Hippocampal formation (tissue), 2 donors: ENCODE measurements around the gene HYLS1.

Experiments
- DNase-seq, 2 donors: peaks; one replicate each; lab custom pipeline; 2025; lab: John Stamatoyannopoulos, UW

HYLS1 gene

DNA sequence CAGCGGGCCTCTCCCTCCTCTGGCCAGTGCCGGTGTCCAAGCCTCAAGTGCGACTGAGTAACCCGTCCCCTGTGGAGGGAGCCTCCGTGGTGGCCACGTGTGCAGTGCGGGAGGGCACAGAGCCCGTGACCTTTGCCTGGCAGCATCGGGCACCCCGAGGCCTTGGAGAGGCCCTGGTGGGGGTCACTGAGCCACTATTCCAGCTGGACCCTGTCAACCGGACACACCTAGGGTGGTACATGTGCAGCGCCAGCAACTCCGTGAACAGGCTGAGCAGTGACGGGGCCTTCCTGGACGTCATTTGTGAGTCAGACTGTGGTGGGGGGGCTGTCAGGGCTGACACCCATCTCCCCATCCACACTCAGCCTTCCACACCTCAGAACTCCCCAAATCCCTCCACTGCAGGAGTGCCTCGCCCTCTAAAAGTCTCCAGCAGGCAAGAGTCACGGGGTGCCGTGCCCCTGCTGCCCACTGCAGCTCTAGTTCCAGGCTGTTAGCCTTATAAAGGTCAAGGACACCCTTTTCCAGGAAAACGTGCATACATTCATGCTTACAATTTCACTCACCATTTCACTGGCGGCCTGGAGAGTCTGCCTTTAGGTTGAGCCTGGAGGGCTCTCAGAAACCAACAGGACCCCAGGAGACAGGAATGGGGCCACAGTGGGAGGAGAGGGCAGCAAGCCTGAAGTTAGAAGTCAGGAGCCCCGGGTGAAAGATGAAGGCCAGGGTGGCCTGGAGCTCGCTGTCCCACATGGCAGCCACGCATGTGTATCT lies 61.0 kb downstream of the HYLS1 start:
- no peak for DNase-seq

- DNase-seq = no peak
Observed at GRCh38 chr11:125949271-125950177, 62.1 kb downstream of the HYLS1 start.

DNA sequence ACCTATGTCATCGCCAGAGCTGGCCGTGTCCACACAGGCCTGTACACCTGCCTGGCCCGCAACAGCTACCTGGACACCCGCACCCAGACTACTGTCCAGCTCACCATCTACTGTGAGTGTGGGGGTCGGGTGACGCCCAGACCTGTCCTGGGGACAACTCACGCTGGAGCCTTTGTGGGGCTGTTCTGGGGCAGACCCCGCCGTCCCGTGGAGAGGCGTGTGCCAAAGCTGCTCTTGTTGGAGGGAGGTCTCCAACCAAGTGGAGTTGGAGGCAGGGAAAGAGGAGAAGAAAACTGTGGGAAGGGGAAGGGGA lies 62.7 kb downstream of the HYLS1 start:
- DNase-seq = no peak
